GM23338 (cell line): ENCODE measurements around the gene LMLN. TPM values are rescaled to one million over a fixed set of nuclear protein-coding genes. Genes with fewer than 3 reads are reported as not detected.

Experiments used
- ATAC-seq: fragments of 200-7000 bp; cut with Tn5 transposase; 3 replicates; pipeline ENCODE4 v1.9.1; 2020
- DNase-seq: peaks from one replicate; pipeline ENCODE4 v3.0.0-alpha.2; 2015; ENCODE audit warnings: low spot score
- H2AFZ ChIP-seq: fragments of 200-600 bp; sonication (generic); 2 replicates; pipeline ENCODE4 v1.8.0; 2016; ENCODE audit warnings: antibody characterized with exemption, mild to moderate bottlenecking, moderate library complexity
- H3F3A ChIP-seq: fragments of 200-600 bp; sonication (generic); replicated peaks from 2 replicates; pipeline ENCODE4 v1.8.0; 2017; ENCODE audit warnings: antibody characterized with exemption, mixed run types, low read depth
- H3K27ac ChIP-seq: fragments of 200-600 bp; sonication (generic); 2 replicates; pipeline ENCODE4 v1.6.1; 2016; ENCODE audit warnings: low read depth
- H3K27me3 ChIP-seq: fragments of 200-600 bp; sonication (generic); 2 replicates; pipeline ENCODE4 v1.8.0; 2016; ENCODE audit warnings: mild to moderate bottlenecking, mixed run types, moderate library complexity; ENCODE audit not compliant: insufficient read depth
- H3K36me3 ChIP-seq: fragments of 200-600 bp; sonication (generic); 2 replicates; pipeline ENCODE4 v1.8.0; 2016; ENCODE audit warnings: mild to moderate bottlenecking; ENCODE audit not compliant: insufficient read depth
- H3K4me1 ChIP-seq: fragments of 200-600 bp; sonication (generic); 2 replicates; pipeline ENCODE4 v1.8.0; 2016; ENCODE audit warnings: mild to moderate bottlenecking, moderate library complexity; ENCODE audit not compliant: insufficient read depth
- H3K4me2 ChIP-seq: fragments of 200-600 bp; sonication (generic); 2 replicates; pipeline ENCODE4 v1.7.1; 2017; ENCODE audit warnings: mixed run types
- H3K4me3 ChIP-seq: fragments of 200-600 bp; sonication (generic); 2 replicates; pipeline ENCODE4 v1.6.1; 2016; ENCODE audit warnings: mixed run types
- H3K79me2 ChIP-seq: fragments of 200-600 bp; sonication (generic); replicated peaks from 2 replicates; pipeline ENCODE4 v1.8.0; 2017; ENCODE audit warnings: mild to moderate bottlenecking; ENCODE audit not compliant: insufficient read depth
- H3K9me2 ChIP-seq: fragments of 200-600 bp; sonication (generic); 2 replicates; pipeline ENCODE4 v1.8.0; 2017; ENCODE audit not compliant: insufficient read depth
- H4K20me1 ChIP-seq: fragments of 200-600 bp; sonication (generic); replicated peaks from 2 replicates; pipeline ENCODE4 v1.8.0; 2017; ENCODE audit warnings: mild to moderate bottlenecking; ENCODE audit not compliant: insufficient read depth
- H3K27ac Mint-ChIP-seq: 2 replicates; pipeline ENCODE4 v1.8.0; 2020; ENCODE audit warnings: inconsistent platforms, mild to moderate bottlenecking, moderate library complexity, mixed read lengths
- H3K27me3 Mint-ChIP-seq: 3 replicates; pipeline ENCODE4 v1.8.0; 2022; ENCODE audit warnings: low read depth, mild to moderate bottlenecking, moderate library complexity, mixed read lengths, inconsistent platforms; ENCODE audit not compliant: insufficient read depth, poor library complexity
- H3K36me3 Mint-ChIP-seq: 3 replicates; pipeline ENCODE4 v1.8.0; 2021; ENCODE audit warnings: low read depth, mild to moderate bottlenecking, inconsistent platforms, moderate library complexity, mixed read lengths
- H3K4me1 Mint-ChIP-seq: 3 replicates; pipeline ENCODE4 v1.8.0; 2020; ENCODE audit warnings: mild to moderate bottlenecking, inconsistent platforms, mixed read lengths
- H3K4me3 Mint-ChIP-seq: 3 replicates; pipeline ENCODE4 v1.8.0; 2021; ENCODE audit warnings: moderate library complexity, mild to moderate bottlenecking, inconsistent platforms, mixed read lengths
- H3K9me3 Mint-ChIP-seq: 3 replicates; pipeline ENCODE4 v1.8.0; 2020; ENCODE audit warnings: moderate library complexity, mild to moderate bottlenecking, inconsistent platforms, mixed read lengths
- CREB1 ChIP-seq: fragments of 250-450 bp; sonication (Bioruptor Pico); IDR thresholded peaks from 2 replicates; pipeline ENCODE4 v1.5.0; 2020; ENCODE audit warnings: low read depth, mild to moderate bottlenecking, moderate library complexity
- EZH2 ChIP-seq: fragments of 200-600 bp; sonication (generic); IDR thresholded peaks from one replicate; pipeline ENCODE4 v1.8.0; 2017; ENCODE audit warnings: antibody characterized with exemption, mild to moderate bottlenecking, low read depth; ENCODE audit not compliant: unreplicated experiment
- EZH2phosphoT487 ChIP-seq: fragments of 200-600 bp; sonication (generic); IDR thresholded peaks from one replicate; pipeline ENCODE4 v1.8.1; 2018; ENCODE audit warnings: antibody characterized with exemption; ENCODE audit not compliant: unreplicated experiment
- JUNB ChIP-seq: IDR thresholded peaks from one replicate; pipeline ENCODE4 v1.6.1; 2016; ENCODE audit warnings: antibody characterized with exemption; ENCODE audit not compliant: unreplicated experiment
- NANOG ChIP-seq: IDR thresholded peaks from 2 replicates; pipeline ENCODE4 v1.6.1; 2016; ENCODE audit warnings: antibody characterized with exemption, borderline replicate concordance
- POLR2AphosphoS5 ChIP-seq: IDR thresholded peaks from 2 replicates; pipeline ENCODE4 v1.6.1; 2016; ENCODE audit warnings: antibody characterized with exemption, low read depth
- STAT1 ChIP-seq: IDR thresholded peaks from one replicate; pipeline ENCODE4 v1.6.1; 2016; ENCODE audit warnings: antibody characterized with exemption; ENCODE audit not compliant: unreplicated experiment
- ZNF114 ChIP-seq: fragments of 250-450 bp; sonication (Bioruptor Pico); IDR thresholded peaks from 2 replicates; pipeline ENCODE4 v1.5.0; 2020; ENCODE audit warnings: mild to moderate bottlenecking, moderate library complexity
- ZNF331 ChIP-seq: fragments of 250-450 bp; sonication (Bioruptor Pico); IDR thresholded peaks from 2 replicates; pipeline ENCODE4 v1.5.0; 2020; ENCODE audit warnings: low read depth, mild to moderate bottlenecking, moderate library complexity
- polyA plus RNA-seq: library from polyadenylated mRNA; unstranded; fragments of >200 nt; fragmentation: Nextera tagmentation; extraction: Ambion mirVana; gene quantifications from 2 replicates; pipeline ENCODE4 v1.2.1, GENCODE V29; 2016
- total RNA-seq: library from RNA; depleted of rRNA; stranded (reverse); fragments of >200 nt; shearing (Covaris generic); gene quantifications from 2 replicates; pipeline ENCODE4 v1.2.3, GENCODE V29; 2014
- TF ChIP-seq, protein P1 (sequence below): IDR thresholded peaks from 2 replicates; pipeline ENCODE4 v1.6.1; 2016; ENCODE audit warnings: antibody characterized with exemption
- TF ChIP-seq, protein P2 (sequence below): fragments of 250-450 bp; sonication (Bioruptor Pico); IDR thresholded peaks from 2 replicates; pipeline ENCODE4 v1.5.0; 2020; ENCODE audit warnings: mild to moderate bottlenecking, moderate library complexity
- TF ChIP-seq, protein P3 (sequence below), 2 experiments: fragments of 200-600 bp in 1 of 2; sonication (generic) in 1 of 2; conservative IDR thresholded peaks; 2 replicates each; pipeline versions ENCODE4 v1.5.1 to v1.6.1; 2016 to 2017; ENCODE audit warnings: antibody characterized with exemption in 2 of 2, low read depth in 2 of 2, mild to moderate bottlenecking in 2 of 2, moderate library complexity in 1 of 2
- TF ChIP-seq, protein P4 (sequence below): IDR thresholded peaks from one replicate; pipeline ENCODE4 v1.6.1; 2018; ENCODE audit warnings: antibody characterized with exemption; ENCODE audit not compliant: unreplicated experiment

Gene LMLN
- total and polyA plus RNA-seq, 2 experiments from 2014 or later, result 2.3 to 4.3 TPM

DNA sequence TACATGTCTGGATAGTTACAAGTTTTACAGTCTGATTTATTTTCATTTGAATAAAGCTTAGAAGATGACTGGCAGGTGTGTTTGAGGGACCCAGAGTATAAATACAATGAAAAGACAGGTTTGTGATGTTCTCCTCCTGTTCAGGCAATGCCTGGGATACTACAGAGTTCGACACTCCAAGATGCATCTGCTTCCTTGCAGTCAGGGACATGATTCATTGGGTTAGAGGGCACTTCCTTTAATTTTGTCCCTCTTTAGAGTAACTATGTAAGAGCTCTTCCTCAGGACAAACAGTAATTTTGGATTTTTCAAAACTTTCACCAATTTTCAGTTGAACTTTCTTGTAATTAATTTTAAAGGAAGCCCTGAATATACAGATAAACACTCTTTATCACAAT, 102.0 kb downstream of the LMLN start:
- Mint-ChIP-seq H3K27ac (no peak overlapping the region), H3K4me3 (no peak overlapping the region), H3K4me1 (no peaks in the 10 kb centered on the region), H3K36me3 (no peaks in the 10 kb centered on the region), H3K27me3 (no peaks in the 10 kb centered on the region), H3K9me3 (peaks cover under 1% of the 10 kb centered on the region; the same call in 2 of the 3 replicates)
- no peak overlapping the region for H3K27ac ChIP-seq
- H3K4me3 ChIP-seq, result no peak overlapping the region
- no peak overlapping the region for H2AFZ ChIP-seq
- H3K4me1 ChIP-seq, result no peaks in the 10 kb centered on the region
- H3K27me3 ChIP-seq, result no peaks in the 10 kb centered on the region
- H3F3A ChIP-seq, result no peaks in the 10 kb centered on the region
- ATAC-seq (no peak), DNase-seq (no peak)
- H3K4me2 ChIP-seq, result no peak overlapping the region
- H4K20me1 ChIP-seq, result no peaks in the 10 kb centered on the region
- TF ChIP-seq CREB1 (CRISPR knock-in tag) (no peak), STAT1 (no peak), NANOG (no peak), JUNB (no peak), EZH2 (no peak), ZNF114 (CRISPR knock-in tag) (no peak), POLR2AphosphoS5 (no peak), EZH2phosphoT487 (no peak), ZNF331 (CRISPR knock-in tag) (no peak)
- TF ChIP-seq, protein P1, sequence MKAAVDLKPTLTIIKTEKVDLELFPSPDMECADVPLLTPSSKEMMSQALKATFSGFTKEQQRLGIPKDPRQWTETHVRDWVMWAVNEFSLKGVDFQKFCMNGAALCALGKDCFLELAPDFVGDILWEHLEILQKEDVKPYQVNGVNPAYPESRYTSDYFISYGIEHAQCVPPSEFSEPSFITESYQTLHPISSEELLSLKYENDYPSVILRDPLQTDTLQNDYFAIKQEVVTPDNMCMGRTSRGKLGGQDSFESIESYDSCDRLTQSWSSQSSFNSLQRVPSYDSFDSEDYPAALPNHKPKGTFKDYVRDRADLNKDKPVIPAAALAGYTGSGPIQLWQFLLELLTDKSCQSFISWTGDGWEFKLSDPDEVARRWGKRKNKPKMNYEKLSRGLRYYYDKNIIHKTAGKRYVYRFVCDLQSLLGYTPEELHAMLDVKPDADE, result no peak
- TF ChIP-seq, protein P2, sequence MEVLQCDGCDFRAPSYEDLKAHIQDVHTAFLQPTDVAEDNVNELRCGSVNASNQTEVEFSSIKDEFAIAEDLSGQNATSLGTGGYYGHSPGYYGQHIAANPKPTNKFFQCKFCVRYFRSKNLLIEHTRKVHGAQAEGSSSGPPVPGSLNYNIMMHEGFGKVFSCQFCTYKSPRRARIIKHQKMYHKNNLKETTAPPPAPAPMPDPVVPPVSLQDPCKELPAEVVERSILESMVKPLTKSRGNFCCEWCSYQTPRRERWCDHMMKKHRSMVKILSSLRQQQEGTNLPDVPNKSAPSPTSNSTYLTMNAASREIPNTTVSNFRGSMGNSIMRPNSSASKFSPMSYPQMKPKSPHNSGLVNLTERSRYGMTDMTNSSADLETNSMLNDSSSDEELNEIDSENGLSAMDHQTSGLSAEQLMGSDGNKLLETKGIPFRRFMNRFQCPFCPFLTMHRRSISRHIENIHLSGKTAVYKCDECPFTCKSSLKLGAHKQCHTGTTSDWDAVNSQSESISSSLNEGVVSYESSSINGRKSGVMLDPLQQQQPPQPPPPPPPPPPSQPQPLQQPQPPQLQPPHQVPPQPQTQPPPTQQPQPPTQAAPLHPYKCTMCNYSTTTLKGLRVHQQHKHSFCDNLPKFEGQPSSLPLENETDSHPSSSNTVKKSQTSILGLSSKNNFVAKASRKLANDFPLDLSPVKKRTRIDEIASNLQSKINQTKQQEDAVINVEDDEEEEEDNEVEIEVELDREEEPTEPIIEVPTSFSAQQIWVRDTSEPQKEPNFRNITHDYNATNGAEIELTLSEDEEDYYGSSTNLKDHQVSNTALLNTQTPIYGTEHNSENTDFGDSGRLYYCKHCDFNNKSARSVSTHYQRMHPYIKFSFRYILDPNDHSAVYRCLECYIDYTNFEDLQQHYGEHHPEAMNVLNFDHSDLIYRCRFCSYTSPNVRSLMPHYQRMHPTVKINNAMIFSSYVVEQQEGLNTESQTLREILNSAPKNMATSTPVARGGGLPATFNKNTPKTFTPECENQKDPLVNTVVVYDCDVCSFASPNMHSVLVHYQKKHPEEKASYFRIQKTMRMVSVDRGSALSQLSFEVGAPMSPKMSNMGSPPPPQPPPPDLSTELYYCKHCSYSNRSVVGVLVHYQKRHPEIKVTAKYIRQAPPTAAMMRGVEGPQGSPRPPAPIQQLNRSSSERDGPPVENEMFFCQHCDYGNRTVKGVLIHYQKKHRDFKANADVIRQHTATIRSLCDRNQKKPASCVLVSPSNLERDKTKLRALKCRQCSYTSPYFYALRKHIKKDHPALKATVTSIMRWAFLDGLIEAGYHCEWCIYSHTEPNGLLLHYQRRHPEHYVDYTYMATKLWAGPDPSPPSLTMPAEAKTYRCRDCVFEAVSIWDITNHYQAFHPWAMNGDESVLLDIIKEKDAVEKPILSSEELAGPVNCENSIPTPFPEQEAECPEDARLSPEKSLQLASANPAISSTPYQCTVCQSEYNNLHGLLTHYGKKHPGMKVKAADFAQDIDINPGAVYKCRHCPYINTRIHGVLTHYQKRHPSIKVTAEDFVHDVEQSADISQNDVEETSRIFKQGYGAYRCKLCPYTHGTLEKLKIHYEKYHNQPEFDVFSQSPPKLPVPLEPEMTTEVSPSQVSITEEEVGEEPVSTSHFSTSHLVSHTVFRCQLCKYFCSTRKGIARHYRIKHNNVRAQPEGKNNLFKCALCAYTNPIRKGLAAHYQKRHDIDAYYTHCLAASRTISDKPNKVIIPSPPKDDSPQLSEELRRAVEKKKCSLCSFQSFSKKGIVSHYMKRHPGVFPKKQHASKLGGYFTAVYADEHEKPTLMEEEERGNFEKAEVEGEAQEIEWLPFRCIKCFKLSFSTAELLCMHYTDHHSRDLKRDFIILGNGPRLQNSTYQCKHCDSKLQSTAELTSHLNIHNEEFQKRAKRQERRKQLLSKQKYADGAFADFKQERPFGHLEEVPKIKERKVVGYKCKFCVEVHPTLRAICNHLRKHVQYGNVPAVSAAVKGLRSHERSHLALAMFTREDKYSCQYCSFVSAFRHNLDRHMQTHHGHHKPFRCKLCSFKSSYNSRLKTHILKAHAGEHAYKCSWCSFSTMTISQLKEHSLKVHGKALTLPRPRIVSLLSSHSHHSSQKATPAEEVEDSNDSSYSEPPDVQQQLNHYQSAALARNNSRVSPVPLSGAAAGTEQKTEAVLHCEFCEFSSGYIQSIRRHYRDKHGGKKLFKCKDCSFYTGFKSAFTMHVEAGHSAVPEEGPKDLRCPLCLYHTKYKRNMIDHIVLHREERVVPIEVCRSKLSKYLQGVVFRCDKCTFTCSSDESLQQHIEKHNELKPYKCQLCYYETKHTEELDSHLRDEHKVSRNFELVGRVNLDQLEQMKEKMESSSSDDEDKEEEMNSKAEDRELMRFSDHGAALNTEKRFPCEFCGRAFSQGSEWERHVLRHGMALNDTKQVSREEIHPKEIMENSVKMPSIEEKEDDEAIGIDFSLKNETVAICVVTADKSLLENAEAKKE, result no peak
- TF ChIP-seq, protein P3, sequence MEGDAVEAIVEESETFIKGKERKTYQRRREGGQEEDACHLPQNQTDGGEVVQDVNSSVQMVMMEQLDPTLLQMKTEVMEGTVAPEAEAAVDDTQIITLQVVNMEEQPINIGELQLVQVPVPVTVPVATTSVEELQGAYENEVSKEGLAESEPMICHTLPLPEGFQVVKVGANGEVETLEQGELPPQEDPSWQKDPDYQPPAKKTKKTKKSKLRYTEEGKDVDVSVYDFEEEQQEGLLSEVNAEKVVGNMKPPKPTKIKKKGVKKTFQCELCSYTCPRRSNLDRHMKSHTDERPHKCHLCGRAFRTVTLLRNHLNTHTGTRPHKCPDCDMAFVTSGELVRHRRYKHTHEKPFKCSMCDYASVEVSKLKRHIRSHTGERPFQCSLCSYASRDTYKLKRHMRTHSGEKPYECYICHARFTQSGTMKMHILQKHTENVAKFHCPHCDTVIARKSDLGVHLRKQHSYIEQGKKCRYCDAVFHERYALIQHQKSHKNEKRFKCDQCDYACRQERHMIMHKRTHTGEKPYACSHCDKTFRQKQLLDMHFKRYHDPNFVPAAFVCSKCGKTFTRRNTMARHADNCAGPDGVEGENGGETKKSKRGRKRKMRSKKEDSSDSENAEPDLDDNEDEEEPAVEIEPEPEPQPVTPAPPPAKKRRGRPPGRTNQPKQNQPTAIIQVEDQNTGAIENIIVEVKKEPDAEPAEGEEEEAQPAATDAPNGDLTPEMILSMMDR (conservative IDR thresholded peaks at IDR 0.05; ENCODE audit: low read depth in 2 of 2), result no peak
- TF ChIP-seq, protein P4, sequence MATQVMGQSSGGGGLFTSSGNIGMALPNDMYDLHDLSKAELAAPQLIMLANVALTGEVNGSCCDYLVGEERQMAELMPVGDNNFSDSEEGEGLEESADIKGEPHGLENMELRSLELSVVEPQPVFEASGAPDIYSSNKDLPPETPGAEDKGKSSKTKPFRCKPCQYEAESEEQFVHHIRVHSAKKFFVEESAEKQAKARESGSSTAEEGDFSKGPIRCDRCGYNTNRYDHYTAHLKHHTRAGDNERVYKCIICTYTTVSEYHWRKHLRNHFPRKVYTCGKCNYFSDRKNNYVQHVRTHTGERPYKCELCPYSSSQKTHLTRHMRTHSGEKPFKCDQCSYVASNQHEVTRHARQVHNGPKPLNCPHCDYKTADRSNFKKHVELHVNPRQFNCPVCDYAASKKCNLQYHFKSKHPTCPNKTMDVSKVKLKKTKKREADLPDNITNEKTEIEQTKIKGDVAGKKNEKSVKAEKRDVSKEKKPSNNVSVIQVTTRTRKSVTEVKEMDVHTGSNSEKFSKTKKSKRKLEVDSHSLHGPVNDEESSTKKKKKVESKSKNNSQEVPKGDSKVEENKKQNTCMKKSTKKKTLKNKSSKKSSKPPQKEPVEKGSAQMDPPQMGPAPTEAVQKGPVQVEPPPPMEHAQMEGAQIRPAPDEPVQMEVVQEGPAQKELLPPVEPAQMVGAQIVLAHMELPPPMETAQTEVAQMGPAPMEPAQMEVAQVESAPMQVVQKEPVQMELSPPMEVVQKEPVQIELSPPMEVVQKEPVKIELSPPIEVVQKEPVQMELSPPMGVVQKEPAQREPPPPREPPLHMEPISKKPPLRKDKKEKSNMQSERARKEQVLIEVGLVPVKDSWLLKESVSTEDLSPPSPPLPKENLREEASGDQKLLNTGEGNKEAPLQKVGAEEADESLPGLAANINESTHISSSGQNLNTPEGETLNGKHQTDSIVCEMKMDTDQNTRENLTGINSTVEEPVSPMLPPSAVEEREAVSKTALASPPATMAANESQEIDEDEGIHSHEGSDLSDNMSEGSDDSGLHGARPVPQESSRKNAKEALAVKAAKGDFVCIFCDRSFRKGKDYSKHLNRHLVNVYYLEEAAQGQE, result no peak
- H3K36me3 ChIP-seq, result no peaks in the 10 kb centered on the region
- no peaks in the 10 kb centered on the region for H3K79me2 ChIP-seq
- H3K9me2 ChIP-seq, result no peaks in the 10 kb centered on the region
